Lung (tissue), 12 donors: Measurements from ENCODE around the gene POLN. TPM values are rescaled to one million over a fixed set of nuclear protein-coding genes. Genes with fewer than 3 reads are reported as not detected.

Experiments used
- ATAC-seq: fragments of 200-7000 bp; cut with Tn5 transposase; one replicate; pipeline ENCODE4 v1.9.1; 2020; ENCODE audit warnings: moderate number of reproducible peaks; ENCODE audit not compliant: insufficient read depth, low FRiP score
- DNase-seq, 3 donors: peaks; one replicate each; pipeline ENCODE4 v3.0.0-alpha.2; 2013 to 2017
- H3K27ac ChIP-seq, 2 donors: one replicate each; pipeline ENCODE4 v1.5.1; 2013; ENCODE audit warnings: mild to moderate bottlenecking in 2 of 2, moderate library complexity in 2 of 2, control low read depth in 1 of 2, inconsistent platforms in 1 of 2, low read depth in 1 of 2, low read length in 1 of 2
- H3K27me3 ChIP-seq, 3 donors: one replicate each; pipeline ENCODE4 v1.5.1; 2013; ENCODE audit warnings: low read length in 2 of 3; ENCODE audit not compliant: control insufficient read depth in 3 of 3, insufficient read depth in 3 of 3
- H3K36me3 ChIP-seq, 4 donors: one replicate each; pipeline ENCODE4 v1.5.1; 2013; ENCODE audit warnings: low read length in 4 of 4, mild to moderate bottlenecking in 1 of 4, moderate library complexity in 1 of 4; ENCODE audit not compliant: control insufficient read depth in 4 of 4, insufficient read depth in 4 of 4
- H3K4me1 ChIP-seq, 5 donors: one replicate each; pipeline ENCODE4 v1.5.1; 2013; ENCODE audit warnings: low read length in 5 of 5, mild to moderate bottlenecking in 2 of 5, moderate library complexity in 1 of 5; ENCODE audit not compliant: control insufficient read depth in 5 of 5, insufficient read depth in 5 of 5
- H3K4me3 ChIP-seq: one replicate; pipeline ENCODE4 v1.5.1; 2013; ENCODE audit warnings: mild to moderate bottlenecking, control low read depth, moderate library complexity
- H3K9ac ChIP-seq, 2 donors: one replicate each; pipeline ENCODE4 v1.5.1; 2013; ENCODE audit warnings: low read length in 2 of 2, control low read depth in 1 of 2; ENCODE audit not compliant: insufficient read depth in 1 of 2
- H3K9me3 ChIP-seq, 4 donors: one replicate each; pipeline ENCODE4 v1.5.1; 2013; ENCODE audit warnings: low read length in 3 of 4, mild to moderate bottlenecking in 1 of 4, moderate library complexity in 1 of 4; ENCODE audit not compliant: control insufficient read depth in 4 of 4, insufficient read depth in 3 of 4
- WGBS, 2 donors: extraction: QIAGEN DNeasy Blood & Tissue Kit; methylation state at CpG; one replicate each; pipeline ENCODE4 v1.1.7; 2013; 5-methylcytosine and 5-hydroxymethylcytosine counted together
- polyA plus RNA-seq, 2 donors: library from polyadenylated mRNA; stranded (reverse); fragments of 200-250 nt; gene quantifications; one replicate each; pipeline ENCODE4 v1.2.1, GENCODE V29; 2013
- total RNA-seq, 2 donors: library from RNA; depleted of rRNA in 1 of 2; stranded (reverse); fragments of >200 nt in 1 of 2; gene quantifications; one replicate each; pipeline ENCODE4 v1.2.1, GENCODE V29; 2014 to 2021
- TF ChIP-seq, protein P1 (sequence below): IDR thresholded peaks from 2 replicates; pipeline ENCODE4 v1.5.1; 2012; ENCODE audit warnings: mild to moderate bottlenecking; ENCODE audit errors: control extremely low read depth, extremely low read depth
- donor health status: control.
- donor health status: control.
- donor health status: Bipolar disorder and iron deficiency.
- donor health status: healthy.
- donor health status: DM: yes; HTN: yes; CAD: no.

The POLN gene
- total and polyA plus RNA-seq, 4 donors, result 0.68 to 3.7 (median 2.2) TPM

DNA sequence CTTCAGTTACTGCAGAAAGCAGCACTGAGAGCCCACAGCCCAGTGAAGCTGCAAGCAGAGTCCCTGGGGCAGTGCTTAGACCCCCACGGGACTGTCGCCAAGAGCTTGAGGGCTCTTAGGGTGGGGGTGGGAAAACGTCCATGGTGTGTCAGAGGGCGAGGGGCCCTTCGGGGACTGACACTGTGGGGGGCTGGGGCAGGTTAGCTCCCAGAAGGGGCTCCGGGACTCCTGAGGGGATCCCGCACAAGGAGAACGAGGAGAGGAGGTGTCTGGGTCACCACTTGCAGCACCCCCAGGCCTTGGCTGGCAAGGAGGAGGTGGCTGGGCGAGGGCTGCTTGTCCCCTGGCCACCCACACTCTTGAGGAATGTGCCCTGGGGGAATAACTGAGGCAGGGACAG, 162.0 kb downstream of the POLN start:
- DNase-seq, result peak in 1 of 3 donors; percentile 9
- Histone ChIP-seq H3K27me3 (no peaks in the 10 kb centered on the region), H3K4me3 (no peak overlapping the region), H3K36me3 (no peaks in the 10 kb centered on the region), H3K9me3 (no peaks in the 10 kb centered on the region), H3K9ac (no peak overlapping the region), H3K27ac (no peak overlapping the region), H3K4me1 (no peaks in the 10 kb centered on the region)
- TF ChIP-seq, protein P1, sequence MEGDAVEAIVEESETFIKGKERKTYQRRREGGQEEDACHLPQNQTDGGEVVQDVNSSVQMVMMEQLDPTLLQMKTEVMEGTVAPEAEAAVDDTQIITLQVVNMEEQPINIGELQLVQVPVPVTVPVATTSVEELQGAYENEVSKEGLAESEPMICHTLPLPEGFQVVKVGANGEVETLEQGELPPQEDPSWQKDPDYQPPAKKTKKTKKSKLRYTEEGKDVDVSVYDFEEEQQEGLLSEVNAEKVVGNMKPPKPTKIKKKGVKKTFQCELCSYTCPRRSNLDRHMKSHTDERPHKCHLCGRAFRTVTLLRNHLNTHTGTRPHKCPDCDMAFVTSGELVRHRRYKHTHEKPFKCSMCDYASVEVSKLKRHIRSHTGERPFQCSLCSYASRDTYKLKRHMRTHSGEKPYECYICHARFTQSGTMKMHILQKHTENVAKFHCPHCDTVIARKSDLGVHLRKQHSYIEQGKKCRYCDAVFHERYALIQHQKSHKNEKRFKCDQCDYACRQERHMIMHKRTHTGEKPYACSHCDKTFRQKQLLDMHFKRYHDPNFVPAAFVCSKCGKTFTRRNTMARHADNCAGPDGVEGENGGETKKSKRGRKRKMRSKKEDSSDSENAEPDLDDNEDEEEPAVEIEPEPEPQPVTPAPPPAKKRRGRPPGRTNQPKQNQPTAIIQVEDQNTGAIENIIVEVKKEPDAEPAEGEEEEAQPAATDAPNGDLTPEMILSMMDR, result no peak
- WGBS, 2 donors, result 81 to 91% methylated on average over 9 of the region's 9 CpGs
- ATAC-seq, result no peak

DNA sequence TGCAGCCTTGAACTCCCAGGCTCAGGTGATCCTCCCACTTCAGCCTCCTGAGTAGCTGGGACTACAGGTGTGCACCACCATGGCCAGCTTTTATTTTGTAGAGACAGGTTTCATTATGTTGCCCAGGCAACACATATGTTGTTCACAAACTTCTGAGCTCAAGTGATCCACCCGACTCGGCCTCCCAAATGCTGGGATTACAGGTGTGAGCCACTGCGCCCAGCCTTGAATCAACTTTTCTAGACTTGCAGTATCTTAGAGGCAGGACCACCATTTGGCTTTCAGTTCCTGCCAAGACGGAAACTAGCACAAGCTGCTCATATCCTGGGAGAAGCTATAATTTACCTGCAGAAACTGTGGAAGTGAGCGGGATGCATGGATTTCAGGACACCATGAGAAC, 162.9 kb downstream of the POLN start:
- Histone ChIP-seq H3K4me1 (no peaks in the 10 kb centered on the region), H3K36me3 (no peaks in the 10 kb centered on the region), H3K27me3 (no peaks in the 10 kb centered on the region), H3K4me3 (no peak overlapping the region), H3K27ac (no peak overlapping the region), H3K9ac (no peak overlapping the region), H3K9me3 (no peaks in the 10 kb centered on the region)
- 94 to 96% methylated on average over 5 of the region's 5 CpGs for WGBS, 2 donors
- DNase-seq, result peak in 1 of 3 donors; percentile 4
- TF ChIP-seq, protein P1, result no peak
- ATAC-seq, result no peak

DNA sequence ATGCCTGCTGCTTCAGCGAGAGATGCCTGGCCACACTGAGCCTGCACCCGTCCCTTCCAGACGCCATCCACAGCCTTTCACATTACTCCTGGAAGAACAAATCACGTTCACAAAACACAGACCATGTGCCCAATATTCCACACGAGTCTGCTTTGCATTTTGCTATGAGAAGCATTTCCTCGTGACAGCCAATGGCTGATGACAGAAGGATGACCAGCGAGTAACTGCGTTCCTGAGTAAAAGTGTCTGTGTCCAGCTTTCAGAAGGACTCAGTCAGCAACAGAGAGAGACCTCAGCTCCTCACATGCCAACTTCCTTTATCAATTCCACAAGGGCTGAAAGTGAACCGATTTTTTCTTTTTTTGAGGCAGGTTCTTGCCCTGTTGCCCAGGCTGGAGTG, 163.3 kb downstream of the POLN start:
- Histone ChIP-seq H3K4me1 (no peaks in the 10 kb centered on the region), H3K36me3 (no peaks in the 10 kb centered on the region), H3K9me3 (no peaks in the 10 kb centered on the region), H3K4me3 (no peak overlapping the region), H3K9ac (no peak overlapping the region), H3K27me3 (no peaks in the 10 kb centered on the region), H3K27ac (no peak overlapping the region)
- ATAC-seq (no peak), DNase-seq (peak in 1 of 3 donors; percentile 7)
- TF ChIP-seq, protein P1, result no peak
- 72 to 81% methylated on average over 9 of the region's 9 CpGs for WGBS, 2 donors
